Endodermal cell (in vitro differentiated cells): ENCODE results near the gene CCL28. TPM values are rescaled to one million over a fixed set of nuclear protein-coding genes. Genes with fewer than 3 reads are reported as not detected.

Experiments used
- DNase-seq: peaks from one replicate; pipeline ENCODE4 v3.0.0-alpha.2; 2017
- H3K27ac ChIP-seq: 2 replicates; pipeline ENCODE4 v1.5.1; 2013; ENCODE audit warnings: mild to moderate bottlenecking, low read depth, low read length, moderate library complexity
- H3K27me3 ChIP-seq: 2 replicates; pipeline ENCODE4 v1.6.1; 2013; ENCODE audit warnings: mild to moderate bottlenecking, low read length, moderate library complexity; ENCODE audit not compliant: insufficient read depth, control insufficient read depth, poor library complexity, severe bottlenecking
- H3K36me3 ChIP-seq: 2 replicates; pipeline ENCODE4 v1.7.0; 2013; ENCODE audit warnings: mild to moderate bottlenecking, low read length, moderate library complexity; ENCODE audit not compliant: control insufficient read depth, insufficient read depth
- H3K4me1 ChIP-seq: one replicate; pipeline ENCODE4 v1.7.0; 2013; ENCODE audit warnings: low read length; ENCODE audit not compliant: control insufficient read depth, insufficient read depth
- H3K4me3 ChIP-seq: 2 replicates; pipeline ENCODE4 v1.5.1; 2013; ENCODE audit warnings: mild to moderate bottlenecking, low read length, moderate library complexity
- H3K9ac ChIP-seq: 2 replicates; pipeline ENCODE4 v1.6.1; 2013; ENCODE audit warnings: mild to moderate bottlenecking, low read length, moderate library complexity; ENCODE audit not compliant: poor library complexity, severe bottlenecking; ENCODE audit errors: extremely low read depth
- H3K9me3 ChIP-seq: 2 replicates; pipeline ENCODE4 v1.6.1; 2013; ENCODE audit warnings: mild to moderate bottlenecking, low read length, moderate library complexity; ENCODE audit not compliant: control insufficient read depth
- H3K27ac Mint-ChIP-seq: 2 replicates; pipeline ENCODE4 v1.8.0; 2020; ENCODE audit warnings: mixed read lengths
- H3K27me3 Mint-ChIP-seq: 2 replicates; pipeline ENCODE4 v1.8.0; 2021; ENCODE audit warnings: mild to moderate bottlenecking, mixed read lengths; ENCODE audit not compliant: insufficient read depth
- H3K36me3 Mint-ChIP-seq: 2 replicates; pipeline ENCODE4 v1.8.0; 2020; ENCODE audit warnings: low read depth, mixed read lengths
- H3K4me1 Mint-ChIP-seq: 2 replicates; pipeline ENCODE4 v1.8.0; 2020; ENCODE audit warnings: mixed read lengths
- H3K4me3 Mint-ChIP-seq: 2 replicates; pipeline ENCODE4 v1.8.0; 2020; ENCODE audit warnings: mild to moderate bottlenecking, moderate library complexity, mixed read lengths
- H3K9me3 Mint-ChIP-seq: 2 replicates; pipeline ENCODE4 v1.8.0; 2020; ENCODE audit warnings: mild to moderate bottlenecking, mixed read lengths
- CTCF ChIP-seq: fragments of 200-600 bp; sonication (generic); conservative IDR thresholded peaks from 2 replicates; pipeline ENCODE4 v1.5.0; 2021; ENCODE audit warnings: antibody characterized with exemption, mild to moderate bottlenecking
- WGBS, 2 experiments: methylation state at CpG; one replicate each; pipeline versions ENCODE4 v1.1.5 to v1.1.7; 2013; ENCODE audit warnings: missing lambda C conversion rate in 2 of 2, mixed read lengths in 1 of 2; ENCODE audit not compliant: insufficient coverage in 1 of 2, insufficient read length in 1 of 2; 5-methylcytosine and 5-hydroxymethylcytosine counted together
- total RNA-seq, 2 donors: library from RNA; stranded (reverse); fragmentation: NEBNext Ultra II Directional in 1 of 2; extraction: Animal tissue kit (Norgen Biotek cat#: 25700) in 1 of 2; gene quantifications; 2 replicates in 1 of 2; 3 replicates in 1 of 2; pipeline ENCODE4 v1.2.1, GENCODE V29; 2021

Gene CCL28
- total RNA-seq, 2 donors from 2014 or later = 1.7 TPM; not detected in 1

DNA sequence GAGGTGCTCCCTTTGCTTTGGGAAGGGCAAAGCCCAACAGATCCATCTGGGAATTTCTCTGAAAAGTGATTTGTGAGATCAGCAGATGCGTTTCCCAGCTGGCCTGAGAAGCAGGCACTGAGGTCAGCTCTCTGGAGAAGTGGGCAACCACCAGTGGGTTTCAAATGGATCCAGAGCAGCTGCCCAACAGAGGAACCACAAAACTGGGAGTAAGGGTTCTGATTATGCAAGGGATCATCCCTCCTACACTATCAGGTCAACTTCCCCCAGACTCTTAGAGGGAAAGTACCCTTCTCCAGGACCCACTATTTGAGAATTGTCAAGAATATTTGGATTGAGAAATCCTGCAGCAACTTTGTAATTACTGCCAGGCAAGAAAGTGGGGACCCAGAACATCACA lies 21.7 kb downstream of the CCL28 start:
- Mint-ChIP-seq H3K9me3 (no peaks in the 10 kb centered on the region), H3K4me3 (no peak overlapping the region), H3K4me1 (peaks cover 2% of the 10 kb centered on the region), H3K27me3 (no peaks in the 10 kb centered on the region), H3K36me3 (no peaks in the 10 kb centered on the region), H3K27ac (no peak overlapping the region)
- TF ChIP-seq CTCF = no peak
- DNase-seq = no peak
- Histone ChIP-seq H3K27me3 (no peaks in the 10 kb centered on the region), H3K36me3 (no peaks in the 10 kb centered on the region), H3K4me3 (no peak overlapping the region), H3K9me3 (no peaks in the 10 kb centered on the region), H3K4me1 (no peaks in the 10 kb centered on the region), H3K9ac (no peak overlapping the region), H3K27ac (no peak overlapping the region)
- WGBS, 2 experiments = 90 to 100% methylated on average over 1 of the region's 1 CpG

- 44 to 80% methylated on average over 1 to 4 of the region's 4 CpGs for WGBS, 2 experiments
- peaks cover 2% of the 10 kb centered on the region for H3K4me1 Mint-ChIP-seq
- H3K36me3 Mint-ChIP-seq = no peaks in the 10 kb centered on the region
- H3K9me3 Mint-ChIP-seq = no peaks in the 10 kb centered on the region
- TF ChIP-seq CTCF = peak; percentile 95
- H3K27ac Mint-ChIP-seq = no peak overlapping the region
- Histone ChIP-seq H3K36me3 (no peaks in the 10 kb centered on the region), H3K9me3 (no peaks in the 10 kb centered on the region), H3K9ac (no peak overlapping the region), H3K4me1 (no peaks in the 10 kb centered on the region), H3K27me3 (no peaks in the 10 kb centered on the region), H3K27ac (no peak overlapping the region), H3K4me3 (no peak overlapping the region)
- H3K4me3 Mint-ChIP-seq = no peak overlapping the region
- no peaks in the 10 kb centered on the region for H3K27me3 Mint-ChIP-seq
- peak; percentile 78 for DNase-seq
Observed at GRCh38 chr5:43389679-43390329, 22.4 kb downstream of the CCL28 start.

DNA sequence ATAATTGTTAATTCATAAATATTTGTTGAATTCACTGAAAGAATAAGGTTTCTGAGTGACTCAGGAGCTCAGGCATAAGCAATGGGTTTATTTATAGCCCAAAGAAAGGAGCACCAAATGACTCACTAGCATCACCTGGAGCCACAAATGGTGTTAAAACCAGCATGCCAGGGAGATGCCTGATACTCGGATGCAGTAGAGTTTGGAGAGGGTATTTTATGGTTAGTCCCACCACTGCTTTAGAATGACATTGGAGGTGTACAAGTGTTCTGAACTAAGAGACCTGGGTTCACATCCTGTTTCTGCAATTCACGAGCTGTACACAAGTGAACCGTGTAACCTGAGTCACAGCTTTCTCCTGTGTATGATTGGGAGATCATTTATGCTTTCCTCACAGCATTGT lies 25.2 kb downstream of the CCL28 start:
- no peak for DNase-seq
- no peak overlapping the region for H3K4me3 ChIP-seq
- H3K9me3 Mint-ChIP-seq = no peaks in the 10 kb centered on the region
- no peak overlapping the region for H3K4me3 Mint-ChIP-seq
- no peaks in the 10 kb centered on the region for H3K36me3 Mint-ChIP-seq
- H3K27me3 ChIP-seq = no peaks in the 10 kb centered on the region
- 73 to 90% methylated on average over 2 to 3 of the region's 3 CpGs for WGBS, 2 experiments
- no peak overlapping the region for H3K9ac ChIP-seq
- H3K27me3 Mint-ChIP-seq = no peaks in the 10 kb centered on the region
- H3K27ac Mint-ChIP-seq = no peak overlapping the region
- peaks cover 2% of the 10 kb centered on the region for H3K4me1 Mint-ChIP-seq
- TF ChIP-seq CTCF = peak; percentile 19
- H3K36me3 ChIP-seq = no peaks in the 10 kb centered on the region
- no peaks in the 10 kb centered on the region for H3K9me3 ChIP-seq
- no peak overlapping the region for H3K27ac ChIP-seq
- no peaks in the 10 kb centered on the region for H3K4me1 ChIP-seq
